A549 (cell line): Measurements from ENCODE around the gene STAT2.

ENCODE experiments used
- CHD2 ChIP-seq: fragments of 150-350 bp; IDR thresholded peaks from 2 replicates; pipeline ENCODE4 v1.6.1; 2014; ENCODE audit warnings: low read length; ENCODE audit not compliant: partially characterized antibody
- CTCF ChIP-seq: fragments of >200 bp; sonication (Bioruptor Twin); formaldehyde crosslinking; IDR thresholded peaks from 3 replicates; pipeline ENCODE4 v1.5.1; 2016
- FOSL2 ChIP-seq, 2 experiments: fragments of 450-650 bp in 1 of 2; fragments of >200 bp in 1 of 2; sonication (Bioruptor Twin) in 1 of 2; formaldehyde crosslinking; IDR thresholded peaks; 2 replicates each; pipeline versions ENCODE4 v1.5.0 to v1.6.1; 2016 to 2020; ENCODE audit warnings: mild to moderate bottlenecking in 1 of 2, moderate library complexity in 1 of 2
- HOXB13 ChIP-seq: fragments of 250-450 bp; sonication (Bioruptor Pico); IDR thresholded peaks from 2 replicates; pipeline ENCODE4 v1.5.0; 2020; ENCODE audit warnings: low read depth, mild to moderate bottlenecking, moderate library complexity
- JUN ChIP-seq, 2 experiments: fragments of >200 bp; sonication (Bioruptor Twin); formaldehyde crosslinking; IDR thresholded peaks; 2 replicates in 1 of 2; 3 replicates in 1 of 2; pipeline ENCODE4 v1.6.1; 2016 to 2017
- MAX ChIP-seq: IDR thresholded peaks from 2 replicates; pipeline ENCODE4 v1.6.1; 2012
- POLR2A ChIP-seq: IDR thresholded peaks from 2 replicates; pipeline ENCODE4 v1.6.1; 2012; ENCODE audit warnings: mild to moderate bottlenecking, low read length
- RAD21 ChIP-seq, 2 experiments: fragments of >200 bp in 1 of 2; sonication (Bioruptor Twin) in 1 of 2; formaldehyde crosslinking in 1 of 2; IDR thresholded peaks in 1 of 2; conservative IDR thresholded peaks in 1 of 2; 2 replicates in 1 of 2; 3 replicates in 1 of 2; pipeline ENCODE4 v1.6.1; 2012 to 2018; ENCODE audit warnings: inconsistent platforms in 1 of 2
- RCOR1 ChIP-seq: fragments of 150-350 bp; IDR thresholded peaks from 2 replicates; pipeline ENCODE4 v1.6.1; 2014; ENCODE audit warnings: antibody characterized with exemption, low read length, low read depth

- TF ChIP-seq FOSL2 (IDR thresholded peaks at IDR 0.05) (no peak), FOSL2 (CRISPR knock-in tag; IDR thresholded peaks at IDR 0.05) (no peak), CTCF (no peak), HOXB13 (no peak), CHD2 (no peak), POLR2A (no peak), RCOR1 (no peak), RAD21 (conservative IDR thresholded peaks at IDR 0.05 in 1 of 2, IDR thresholded peaks at IDR 0.05 in 1 of 2) (no peak), MAX (no peak), JUN (IDR thresholded peaks at IDR 0.05) (no peak)
Measured at GRCh38 chr12:56326533-56326932, 33.4 kb downstream of the STAT2 start.
